Sigmoid colon (tissue), 7 donors: ENCODE results near the gene CHRNE. TPM values are rescaled to one million over a fixed set of nuclear protein-coding genes. Genes with fewer than 3 reads are reported as not detected.

Experiments used
- DNase-seq: peaks from one replicate; pipeline ENCODE4 v3.0.0-alpha.2; 2019
- H3K27ac ChIP-seq, 4 donors: fragments of 200-600 bp; sonication (generic); one replicate each; pipeline ENCODE4 v1.5.1; 2016 to 2019; ENCODE audit warnings: mild to moderate bottlenecking in 1 of 4
- H3K27me3 ChIP-seq, 3 donors: fragments of 200-600 bp; sonication (generic); one replicate each; pipeline ENCODE4 v1.5.1; 2019; ENCODE audit warnings: mild to moderate bottlenecking in 1 of 3
- H3K36me3 ChIP-seq, 4 donors: fragments of 200-600 bp; sonication (generic); one replicate each; pipeline ENCODE4 v1.5.1; 2016 to 2019
- H3K4me1 ChIP-seq, 4 donors: fragments of 200-600 bp; sonication (generic); one replicate each; pipeline ENCODE4 v1.5.1; 2017 to 2019
- H3K4me3 ChIP-seq, 4 donors: fragments of 200-600 bp; sonication (generic); one replicate each; pipeline ENCODE4 v1.5.1; 2017 to 2019; ENCODE audit warnings: mild to moderate bottlenecking in 2 of 4, moderate library complexity in 1 of 4
- H3K9me3 ChIP-seq, 4 donors: fragments of 200-600 bp in 3 of 4; sonication (generic) in 3 of 4; one replicate each; pipeline versions ENCODE4 v1.5.1 to v1.6.1; 2013 to 2019
- CTCF ChIP-seq, 4 experiments: fragments of 450-650 bp in 3 of 4; fragments of 200-600 bp in 1 of 4; IDR thresholded peaks; one replicate each; pipeline ENCODE4 v1.5.1; 2016 to 2019; ENCODE audit warnings: antibody characterized with exemption in 4 of 4, mild to moderate bottlenecking in 3 of 4, moderate library complexity in 2 of 4
- EP300 ChIP-seq, 4 donors: sonication (generic); formaldehyde crosslinking; IDR thresholded peaks; one replicate each; pipeline ENCODE4 v1.6.1; 2017; ENCODE audit warnings: antibody characterized with exemption in 4 of 4
- POLR2A ChIP-seq, 2 donors: fragments of 450-650 bp; IDR thresholded peaks; one replicate each; pipeline ENCODE4 v1.6.1; 2016; ENCODE audit warnings: antibody characterized with exemption in 2 of 2, mild to moderate bottlenecking in 2 of 2, moderate library complexity in 2 of 2
- POLR2AphosphoS5 ChIP-seq, 4 donors: sonication (generic); formaldehyde crosslinking; IDR thresholded peaks; one replicate each; pipeline ENCODE4 v1.6.1; 2017; ENCODE audit warnings: antibody characterized with exemption in 4 of 4
- WGBS, 2 donors: extraction: QIAGEN DNeasy Blood & Tissue Kit; methylation state at CpG; one replicate each; pipeline ENCODE4 v1.1.7; 2013; 5-methylcytosine and 5-hydroxymethylcytosine counted together
- intact Hi-C: fragments of 100-400 bp; cut with DNase I; formaldehyde crosslinking; loops from one replicate; pipeline ENCODE4 v1.15.1; 2023
- polyA plus RNA-seq, 3 donors: library from polyadenylated mRNA; stranded (reverse); fragments of 200-250 nt; gene quantifications; one replicate each; pipeline ENCODE4 v1.2.3, GENCODE V29; 2013
- total RNA-seq, 4 donors: library from RNA; depleted of rRNA; stranded (reverse); fragments of >200 nt; gene quantifications; one replicate each; pipeline ENCODE4 v1.1.0, GENCODE V29; 2016
- donor health status: healthy with polysubstance abuse.
- donor health status: Bipolar disorder and iron deficiency.
- donor health status: healthy.

CHRNE gene
- total and polyA plus RNA-seq, 7 donors: 0.46 to 0.57 (median 0.54) TPM; not detected in 2

GRCh38 chr17:4884489-4884888 is 18.4 kb downstream of the CHRNE start:
- no peak for TF ChIP-seq EP300 (IDR thresholded peaks at IDR 0.05)
- TF ChIP-seq CTCF (IDR thresholded peaks at IDR 0.05): no peak
- no peak for TF ChIP-seq POLR2A (IDR thresholded peaks at IDR 0.05)
- TF ChIP-seq POLR2AphosphoS5 (IDR thresholded peaks at IDR 0.05): no peak
- intact Hi-C loops: no loop called here
- DNase-seq: no peak
- 95 to 97% methylated on average over 4 of the region's 4 CpGs for WGBS, 2 donors
- H3K4me3 ChIP-seq: no peak overlapping the region
- peaks cover 8 to 58% (median 46%) of the 10 kb centered on the region in 4 donors for H3K36me3 ChIP-seq
- H3K4me1 ChIP-seq: peaks cover 0 to 4% (median 2%) of the 10 kb centered on the region in 4 donors
- H3K27me3 ChIP-seq: no peaks in the 10 kb centered on the region
- no peak overlapping the region for H3K27ac ChIP-seq
- H3K9me3 ChIP-seq: no peaks in the 10 kb centered on the region

- Histone ChIP-seq H3K9me3 (no peaks in the 10 kb centered on the region), H3K27me3 (no peaks in the 10 kb centered on the region), H3K27ac (no peak overlapping the region), H3K4me3 (no peak overlapping the region), H3K4me1 (peaks cover 0 to 4% (median 2%) of the 10 kb centered on the region in 4 donors), H3K36me3 (peaks cover 8 to 54% (median 41%) of the 10 kb centered on the region in 4 donors)
- TF ChIP-seq EP300 (IDR thresholded peaks at IDR 0.05) (no peak), CTCF (IDR thresholded peaks at IDR 0.05) (peak; percentile 34 to 67 (median 56)), POLR2A (IDR thresholded peaks at IDR 0.05) (no peak)
- intact Hi-C loops: no loop called here
- no peak for DNase-seq
- 45 to 47% methylated on average over 9 of the region's 9 CpGs for WGBS, 2 donors
Observed at GRCh38 chr17:4881761-4882555, 20.9 kb downstream of the CHRNE start.

GRCh38 chr17:4880857-4881256 is 22.0 kb downstream of the CHRNE start:
- no peaks in the 10 kb centered on the region for H3K27me3 ChIP-seq
- H3K27ac ChIP-seq: no peak overlapping the region
- no peak overlapping the region for H3K4me3 ChIP-seq
- TF ChIP-seq EP300 (IDR thresholded peaks at IDR 0.05): no peak
- TF ChIP-seq POLR2AphosphoS5 (IDR thresholded peaks at IDR 0.05): no peak
- TF ChIP-seq CTCF (IDR thresholded peaks at IDR 0.05): no peak
- TF ChIP-seq POLR2A (IDR thresholded peaks at IDR 0.05): no peak
- peaks cover 0 to 4% (median 2%) of the 10 kb centered on the region in 4 donors for H3K4me1 ChIP-seq
- intact Hi-C loops: no loop called here
- H3K9me3 ChIP-seq: no peaks in the 10 kb centered on the region
- DNase-seq: no peak
- H3K36me3 ChIP-seq: peaks cover 0 to 43% (median 31%) of the 10 kb centered on the region in 4 donors
- WGBS, 2 donors: 85 to 87% methylated on average over 15 of the region's 15 CpGs

GRCh38 chr17:4879601-4880000 is 23.3 kb downstream of the CHRNE start:
- Histone ChIP-seq H3K4me1 (peaks cover 0 to 4% (median 2%) of the 10 kb centered on the region in 4 donors), H3K27me3 (no peaks in the 10 kb centered on the region), H3K36me3 (peaks cover 0 to 31% (median 18%) of the 10 kb centered on the region in 4 donors), H3K4me3 (no peak overlapping the region), H3K9me3 (no peaks in the 10 kb centered on the region), H3K27ac (no peak overlapping the region)
- TF ChIP-seq EP300 (IDR thresholded peaks at IDR 0.05) (no peak), POLR2A (IDR thresholded peaks at IDR 0.05) (no peak), POLR2AphosphoS5 (IDR thresholded peaks at IDR 0.05) (no peak), CTCF (IDR thresholded peaks at IDR 0.05) (no peak)
- DNase-seq: no peak
- intact Hi-C loops: no loop called here
- 77 to 81% methylated on average over 4 of the region's 4 CpGs for WGBS, 2 donors
